Measurements from ENCODE around the gene ATP9B.

ATP9B gene

GRCh38 chr18:79204889-79205807 is 136.0 kb downstream of the ATP9B start:
- DNase-seq: no peak

GRCh38 chr18:79206444-79206843 is 137.2 kb downstream of the ATP9B start:
- no peak for DNase-seq

- DNase-seq: no peak
Observed at GRCh38 chr18:79208906-79209305, 139.7 kb downstream of the ATP9B start.

- DNase-seq: no peak
Observed at GRCh38 chr18:79210002-79210910, 141.1 kb downstream of the ATP9B start.

GRCh38 chr18:79211844-79212243 is 142.7 kb downstream of the ATP9B start:
- no peak for DNase-seq

GRCh38 chr18:79214056-79214455 is 144.9 kb downstream of the ATP9B start:
- no peak for DNase-seq

GRCh38 chr18:79216176-79216575 is 147.0 kb downstream of the ATP9B start:
- no peak for DNase-seq

- DNase-seq: no peak
Observed at GRCh38 chr18:79217979-79218604, 148.9 kb downstream of the ATP9B start.

- no peak for DNase-seq
Observed at GRCh38 chr18:79218605-79219190, 149.5 kb downstream of the ATP9B start.

GRCh38 chr18:79221136-79221535 is 151.9 kb downstream of the ATP9B start:
- DNase-seq: no peak

- no peak for DNase-seq
Observed at GRCh38 chr18:79222790-79223189, 153.6 kb downstream of the ATP9B start.

GRCh38 chr18:79223431-79223830 is 154.2 kb downstream of the ATP9B start:
- no peak for DNase-seq

- DNase-seq: no peak
Observed at GRCh38 chr18:79224381-79224780, 155.2 kb downstream of the ATP9B start.

GRCh38 chr18:79227621-79228020 is 158.4 kb downstream of the ATP9B start:
- no peak for DNase-seq

GRCh38 chr18:79229431-79229830 is 160.2 kb downstream of the ATP9B start:
- no peak for DNase-seq

- DNase-seq: no peak
Observed at GRCh38 chr18:79234438-79234837, 165.2 kb downstream of the ATP9B start.

GRCh38 chr18:79239631-79240030 is 170.4 kb downstream of the ATP9B start:
- DNase-seq: no peak

GRCh38 chr18:79241755-79242154 is 172.6 kb downstream of the ATP9B start:
- peak; percentile 95 for DNase-seq

- peak; percentile 89 for DNase-seq
Observed at GRCh38 chr18:79242246-79242645, 173.1 kb downstream of the ATP9B start.

- peak; percentile 81 for DNase-seq
Observed at GRCh38 chr18:79245517-79246001, 176.4 kb downstream of the ATP9B start.

GRCh38 chr18:79246309-79247108 is 177.3 kb downstream of the ATP9B start:
- DNase-seq: peak; percentile 67

All from NCI-H748 treated with DMSO at 0.1 percent for 48 hours (cell line).